Body of pancreas (tissue), 4 donors: ENCODE data around the gene ZNF287.

Source experiments
- CTCF ChIP-seq, 7 experiments: fragments of 450-650 bp in 4 of 7; fragments of 200-600 bp in 3 of 7; sonication (generic) in 3 of 7; IDR thresholded peaks; one replicate each; pipeline ENCODE4 v1.5.1; 2016 to 2019; ENCODE audit warnings: antibody characterized with exemption in 7 of 7
- POLR2A ChIP-seq, 3 donors: fragments of 450-650 bp; IDR thresholded peaks; one replicate each; pipeline ENCODE4 v1.6.1; 2016; ENCODE audit warnings: antibody characterized with exemption in 3 of 3, mild to moderate bottlenecking in 2 of 3

DNA sequence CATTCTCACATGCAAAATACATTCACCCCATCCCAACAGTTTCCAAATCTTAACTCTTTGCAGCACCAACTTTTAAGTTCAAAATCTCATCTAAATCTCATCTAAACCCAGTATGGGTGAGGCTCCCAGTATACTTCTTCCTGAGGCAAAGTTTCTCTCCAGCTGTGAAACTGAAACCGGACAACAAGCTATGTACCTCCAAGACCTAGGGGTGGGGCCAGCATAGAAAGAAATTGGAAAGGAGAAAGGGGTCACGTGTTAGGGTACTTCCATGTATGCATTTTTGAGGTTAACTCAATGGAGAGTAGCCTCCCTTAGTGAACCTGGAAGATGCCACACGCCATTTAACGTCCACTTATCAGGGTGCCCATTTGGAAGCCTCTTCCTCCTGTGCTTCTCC is 53.1 kb downstream of the ZNF287 start:
- TF ChIP-seq CTCF (IDR thresholded peaks at IDR 0.05) (no peak), POLR2A (IDR thresholded peaks at IDR 0.05) (no peak)
